CD4-positive, alpha-beta T cell treated with Interleukin-17A for 4 hours (primary cell): ENCODE results near the gene RASGRP3.
A peak's percentile ranks its signal among the peaks of the same experiment; 100 is the strongest.
"Not testable (repeated sequence)": the region's sequence is repeated elsewhere in the genome, so short reads cannot be mapped to it uniquely, and the experiment has no call there.

Experiments
- DNase-seq: peaks from one replicate; pipeline ENCODE4 v3.0.0-alpha.2; 2020; ENCODE audit warnings: mixed read lengths

RASGRP3 gene

GRCh38 chr2:33476131-33476792, at the start of gene RASGRP3:
RASGRP3 (plus strand) TSS chr2:33476649; CDS start chr2:33515137, 38,488 bp downstream.
- DNase-seq, result peak; percentile 69

GRCh38 chr2:33426666-33427231, 49.7 kb upstream of the RASGRP3 start:
- DNase-seq, result no peak

GRCh38 chr2:33430077-33430476, 46.4 kb upstream of the RASGRP3 start:
- no peak for DNase-seq

DNA sequence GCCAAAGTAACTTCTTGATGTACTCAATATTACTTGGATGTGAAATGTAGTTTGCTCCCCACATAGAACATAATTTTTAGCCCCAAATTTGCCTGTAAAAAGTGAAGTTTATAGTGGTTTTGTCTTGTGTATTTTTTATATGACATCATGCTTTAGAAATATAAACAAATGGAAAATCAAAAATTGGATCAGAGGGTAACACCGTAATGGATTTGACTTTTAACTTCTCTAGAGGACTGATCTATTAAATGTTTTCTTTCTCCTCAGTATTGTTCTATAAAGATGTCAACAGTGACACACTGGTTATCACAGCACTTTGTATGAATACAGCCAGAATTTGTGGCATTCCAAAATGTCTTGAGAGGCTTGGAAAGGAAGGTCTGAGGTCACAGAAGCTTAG, 45.6 kb upstream of the RASGRP3 start:
- no peak for DNase-seq

GRCh38 chr2:33432871-33433270, 43.6 kb upstream of the RASGRP3 start:
- DNase-seq, result no peak

DNA sequence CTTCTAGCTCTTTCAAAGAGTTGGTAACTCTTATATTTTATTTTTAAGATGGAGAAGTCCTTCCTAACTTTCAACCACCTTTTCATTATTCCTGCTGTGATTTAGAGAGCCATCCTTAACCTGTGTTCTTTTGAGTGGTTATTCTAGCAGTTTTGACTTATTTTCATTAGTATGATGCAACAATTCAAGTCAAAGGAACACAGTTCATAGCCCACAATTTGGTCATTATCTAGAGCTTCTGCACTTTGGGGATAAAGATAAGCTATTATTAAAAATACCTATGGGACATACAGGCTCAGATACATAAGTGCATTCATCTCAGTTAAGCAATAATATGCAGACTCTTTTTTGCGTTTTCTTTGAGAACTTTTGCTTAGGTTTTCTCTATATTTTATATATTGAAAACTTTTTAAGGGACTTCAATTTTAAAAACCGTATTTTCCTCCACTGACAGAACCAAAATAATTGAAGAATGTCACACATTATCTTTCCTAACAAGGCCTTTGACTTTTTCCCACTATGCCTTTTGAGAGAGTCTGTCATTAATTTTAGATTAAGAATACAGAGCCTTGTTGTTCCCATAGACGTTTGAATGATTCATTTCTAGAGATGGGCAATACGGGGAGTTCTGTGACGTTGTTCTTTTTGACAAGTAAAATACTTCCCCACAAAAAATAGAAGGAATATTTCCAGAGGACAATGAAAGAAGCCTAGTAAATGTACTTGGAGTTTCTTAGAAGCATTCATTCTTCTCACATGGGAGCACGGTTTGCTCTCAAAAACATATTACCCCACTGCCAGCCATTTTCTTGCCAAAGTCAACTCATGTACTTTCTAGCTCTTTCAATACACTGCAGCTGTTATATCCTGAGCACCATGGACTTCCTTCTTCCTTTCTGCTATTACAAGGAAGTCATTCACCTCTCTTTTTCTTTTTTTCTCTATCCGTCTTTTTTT, 42.9 kb upstream of the RASGRP3 start:
- no peak for DNase-seq

GRCh38 chr2:33435518-33435917, 40.9 kb upstream of the RASGRP3 start:
- no peak for DNase-seq

- DNase-seq, result no peak
Observed at GRCh38 chr2:33436083-33436482, 40.4 kb upstream of the RASGRP3 start.

DNA sequence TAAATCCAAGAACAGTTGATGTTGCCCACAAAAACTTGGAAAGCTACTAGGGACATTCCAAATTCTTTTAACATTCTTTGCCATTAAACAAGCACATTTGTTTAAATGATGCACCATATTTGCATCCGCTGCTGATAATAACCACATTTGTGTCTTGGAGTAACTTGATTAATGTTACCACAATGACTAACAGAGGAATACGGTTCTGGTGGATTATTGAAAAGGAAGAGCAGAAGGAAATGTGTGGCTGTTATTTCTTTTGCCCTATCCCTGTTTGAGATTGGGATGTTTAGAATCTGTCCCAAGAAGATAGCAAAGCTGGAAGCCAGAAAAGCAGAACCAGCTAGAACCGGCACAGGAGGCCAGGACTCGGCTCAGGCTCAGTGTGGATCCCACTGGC, 39.2 kb upstream of the RASGRP3 start:
- DNase-seq, result no peak

DNA sequence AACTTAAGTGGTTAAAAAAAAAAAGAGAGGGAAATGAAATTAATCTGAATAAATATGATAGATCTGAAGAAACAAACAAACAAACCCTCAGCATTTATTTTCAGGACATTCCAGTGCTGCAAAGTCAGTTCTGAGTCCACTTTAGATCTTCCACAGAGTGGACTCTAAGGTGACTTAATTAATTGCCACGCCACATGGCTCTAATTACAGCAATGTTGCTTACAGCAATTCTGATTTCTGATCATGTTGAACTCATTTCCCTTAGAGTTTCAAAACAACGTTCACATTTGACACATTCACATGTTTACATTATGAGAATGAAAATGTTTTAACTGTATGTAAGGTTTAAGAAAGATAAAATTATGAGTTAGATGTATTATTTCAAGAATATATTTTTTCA, 38.6 kb upstream of the RASGRP3 start:
- no peak for DNase-seq

DNA sequence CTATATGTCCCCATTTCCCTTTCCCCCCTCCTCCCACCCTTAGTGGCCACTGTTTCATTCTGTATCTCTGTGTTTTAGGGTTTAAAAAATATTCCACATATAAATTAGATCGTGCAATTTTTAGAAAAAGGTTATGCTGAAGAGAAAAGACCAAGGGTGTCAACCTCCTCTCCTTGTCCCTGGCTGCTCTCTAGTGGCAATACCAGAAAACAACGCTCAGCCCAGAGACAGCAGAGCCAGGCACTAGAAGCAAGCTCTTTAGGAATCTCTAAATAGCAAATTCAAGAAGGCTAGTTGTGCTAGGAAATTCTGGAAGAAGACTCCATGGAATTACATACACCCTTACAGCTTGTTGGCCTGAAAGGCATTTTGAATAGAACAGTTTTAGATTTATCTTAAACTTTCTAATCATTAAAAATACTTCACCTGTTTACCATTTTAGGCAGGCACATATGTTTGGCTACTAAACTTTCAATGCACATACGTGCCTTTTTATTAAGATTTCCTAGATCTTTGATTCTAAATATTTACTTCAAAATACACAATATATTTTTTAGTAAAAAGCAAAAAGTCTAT, 35.1 kb upstream of the RASGRP3 start:
- DNase-seq, result peak; percentile 4

- DNase-seq, result not testable (repeated sequence)
Observed at GRCh38 chr2:33442052-33442451, 34.4 kb upstream of the RASGRP3 start.

DNA sequence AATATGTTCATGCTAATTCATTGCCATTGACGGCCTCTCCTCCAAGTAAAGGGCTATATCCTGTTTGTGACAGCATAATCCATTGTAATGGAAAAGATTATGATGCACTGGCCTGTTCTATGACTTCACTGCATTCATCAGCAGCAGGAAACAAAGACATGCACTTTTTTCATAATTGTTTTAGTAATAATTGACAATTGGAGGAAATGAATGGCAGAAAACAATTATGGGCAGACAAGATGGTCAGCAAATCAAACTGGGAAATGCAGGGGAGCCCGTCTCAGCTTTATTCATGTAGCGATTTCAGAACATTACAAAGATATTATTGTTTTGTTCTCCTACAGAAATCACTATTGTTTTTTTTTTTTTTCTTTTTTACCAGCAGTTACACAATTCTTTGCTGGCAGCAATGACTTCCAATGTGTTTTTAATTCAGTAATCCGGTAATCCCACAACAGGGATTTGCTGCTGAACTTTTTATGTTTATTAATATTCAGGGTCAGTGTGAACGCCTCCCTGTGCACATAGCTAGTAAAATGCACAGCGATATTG, 33.8 kb upstream of the RASGRP3 start:
- no peak for DNase-seq

GRCh38 chr2:33443274-33443829, 33.1 kb upstream of the RASGRP3 start:
- DNase-seq, result no peak

DNA sequence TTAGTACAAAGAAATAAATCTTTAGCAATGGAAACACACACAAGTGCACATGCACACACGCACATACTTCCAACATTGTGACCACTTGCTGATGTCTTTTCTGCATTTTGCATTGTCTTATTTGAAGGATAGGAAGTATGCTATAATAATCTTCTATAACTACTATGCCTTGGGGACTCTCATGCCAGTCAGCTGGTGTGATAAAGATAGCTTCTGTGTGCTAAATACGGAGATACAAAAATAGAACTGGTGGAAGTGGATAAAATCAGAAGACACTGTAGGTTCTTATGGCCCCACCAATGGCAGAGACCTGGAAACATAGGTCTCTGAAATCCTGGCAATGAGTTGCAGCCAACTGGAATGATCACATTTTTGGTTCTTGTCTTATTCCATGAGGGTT, 31.5 kb upstream of the RASGRP3 start:
- DNase-seq, result no peak

DNA sequence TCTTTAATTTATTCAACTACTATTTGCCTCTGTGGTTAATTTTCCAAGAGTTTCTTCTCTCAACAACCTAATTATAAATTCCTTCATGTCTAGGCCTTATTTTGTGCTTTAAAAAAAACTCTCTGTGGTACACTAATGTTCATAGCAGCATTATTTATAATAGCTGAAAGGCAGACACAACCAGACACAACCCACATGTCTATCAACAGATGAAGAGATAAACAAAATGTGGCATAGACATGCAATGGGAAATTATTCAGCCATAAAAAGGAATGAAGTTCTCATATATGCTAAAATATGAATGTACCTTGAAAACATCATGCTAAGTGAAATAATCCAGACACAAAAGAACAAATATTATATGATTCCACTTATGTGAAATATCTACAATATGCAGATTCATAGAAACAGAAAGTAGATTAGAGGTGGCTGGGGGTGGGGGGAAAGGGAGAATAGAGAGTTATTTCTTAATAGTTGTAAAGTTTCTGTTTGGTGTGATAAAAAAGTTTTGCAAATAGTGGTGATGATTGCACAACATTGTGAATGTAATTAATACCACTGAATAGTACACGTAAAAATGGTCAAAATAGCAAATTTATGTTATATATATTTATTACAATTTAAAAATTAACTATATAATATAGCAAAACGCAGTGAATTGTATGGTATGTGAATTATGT, 28.1 kb upstream of the RASGRP3 start:
- no peak for DNase-seq

- no peak for DNase-seq
Observed at GRCh38 chr2:33451214-33451613, 25.2 kb upstream of the RASGRP3 start.

GRCh38 chr2:33451825-33452224, 24.6 kb upstream of the RASGRP3 start:
- DNase-seq, result no peak

- no peak for DNase-seq
Observed at GRCh38 chr2:33452545-33452944, 23.9 kb upstream of the RASGRP3 start.

DNA sequence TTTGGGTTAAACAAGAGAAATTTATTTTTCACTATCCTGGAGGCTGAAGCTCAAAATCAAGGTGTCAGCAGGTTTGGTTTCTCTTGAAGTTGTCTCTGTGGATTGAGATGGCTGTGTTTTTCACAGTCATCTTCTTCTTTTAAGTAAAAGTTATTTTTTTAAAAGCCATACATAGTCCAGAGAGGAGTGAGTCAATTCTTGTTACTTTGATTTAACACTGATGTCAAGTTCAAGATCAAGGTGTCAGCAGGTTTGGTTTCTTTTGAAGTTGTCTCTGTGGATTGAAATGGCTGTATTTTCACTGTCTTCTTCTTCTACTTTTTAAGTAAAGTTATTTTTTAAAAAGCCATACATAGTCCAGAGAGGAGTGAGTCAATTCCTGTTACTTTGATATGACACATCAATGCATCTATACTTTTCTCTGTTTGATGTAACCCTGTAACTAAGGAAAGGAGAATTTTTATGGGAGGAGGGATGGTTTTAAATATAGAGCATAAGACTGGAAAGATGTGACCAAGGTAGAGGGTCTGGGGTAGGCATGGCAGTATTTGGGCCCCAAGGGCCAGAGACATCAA, 22.5 kb upstream of the RASGRP3 start:
- no peak for DNase-seq

DNA sequence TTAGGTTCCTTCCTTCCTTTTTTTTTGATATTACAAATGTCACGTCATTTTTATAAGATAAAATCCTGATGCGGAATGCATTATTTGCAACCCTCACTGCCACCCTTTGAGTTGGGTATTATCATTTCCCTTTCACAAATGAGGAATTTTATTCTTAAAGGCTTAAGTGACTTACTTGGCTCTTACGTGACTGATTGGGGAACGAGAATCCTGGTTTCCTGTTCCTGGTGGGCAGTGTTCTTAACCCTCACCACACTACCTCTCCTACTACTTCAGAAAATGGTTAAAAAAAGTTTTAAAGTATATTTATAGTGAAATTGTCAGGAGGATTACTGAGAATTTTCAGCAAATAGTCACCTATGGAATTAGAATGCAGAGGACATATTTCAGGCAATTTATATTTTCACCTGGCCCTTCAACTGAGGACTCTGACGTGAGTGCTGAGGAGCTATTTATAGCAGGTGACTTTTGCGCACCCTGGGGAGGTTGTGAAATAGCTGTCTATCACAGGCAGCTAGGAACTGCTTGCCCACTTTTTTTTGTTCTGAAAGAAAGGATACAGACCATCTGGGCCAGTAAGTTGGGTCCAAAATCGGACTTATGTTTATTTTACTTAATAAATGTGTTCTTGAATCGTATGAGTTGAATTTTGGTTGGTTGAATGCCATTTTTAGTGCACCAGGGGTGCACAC, 18.7 kb upstream of the RASGRP3 start:
- DNase-seq, result no peak
